ENCODE measurements around the gene TGFBR2.
A peak's percentile ranks its signal among the peaks of the same experiment; 100 is the strongest.

The TGFBR2 gene

DNA sequence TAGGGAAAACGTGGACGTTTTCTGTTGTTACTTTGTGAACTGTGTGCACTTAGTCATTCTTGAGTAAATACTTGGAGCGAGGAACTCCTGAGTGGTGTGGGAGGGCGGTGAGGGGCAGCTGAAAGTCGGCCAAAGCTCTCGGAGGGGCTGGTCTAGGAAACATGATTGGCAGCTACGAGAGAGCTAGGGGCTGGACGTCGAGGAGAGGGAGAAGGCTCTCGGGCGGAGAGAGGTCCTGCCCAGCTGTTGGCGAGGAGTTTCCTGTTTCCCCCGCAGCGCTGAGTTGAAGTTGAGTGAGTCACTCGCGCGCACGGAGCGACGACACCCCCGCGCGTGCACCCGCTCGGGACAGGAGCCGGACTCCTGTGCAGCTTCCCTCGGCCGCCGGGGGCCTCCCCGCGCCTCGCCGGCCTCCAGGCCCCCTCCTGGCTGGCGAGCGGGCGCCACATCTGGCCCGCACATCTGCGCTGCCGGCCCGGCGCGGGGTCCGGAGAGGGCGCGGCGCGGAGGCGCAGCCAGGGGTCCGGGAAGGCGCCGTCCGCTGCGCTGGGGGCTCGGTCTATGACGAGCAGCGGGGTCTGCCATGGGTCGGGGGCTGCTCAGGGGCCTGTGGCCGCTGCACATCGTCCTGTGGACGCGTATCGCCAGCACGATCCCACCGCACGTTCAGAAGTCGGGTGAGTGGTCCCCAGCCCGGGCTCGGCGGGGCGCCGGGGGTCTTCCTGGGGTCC lies at the start of gene TGFBR2:
TGFBR2 (plus strand) TSS at position 301 of the 731 bp plus-strand sequence; CDS start at position 584, 283 bp downstream.
- DNase-seq: peak; percentile 88

DNA sequence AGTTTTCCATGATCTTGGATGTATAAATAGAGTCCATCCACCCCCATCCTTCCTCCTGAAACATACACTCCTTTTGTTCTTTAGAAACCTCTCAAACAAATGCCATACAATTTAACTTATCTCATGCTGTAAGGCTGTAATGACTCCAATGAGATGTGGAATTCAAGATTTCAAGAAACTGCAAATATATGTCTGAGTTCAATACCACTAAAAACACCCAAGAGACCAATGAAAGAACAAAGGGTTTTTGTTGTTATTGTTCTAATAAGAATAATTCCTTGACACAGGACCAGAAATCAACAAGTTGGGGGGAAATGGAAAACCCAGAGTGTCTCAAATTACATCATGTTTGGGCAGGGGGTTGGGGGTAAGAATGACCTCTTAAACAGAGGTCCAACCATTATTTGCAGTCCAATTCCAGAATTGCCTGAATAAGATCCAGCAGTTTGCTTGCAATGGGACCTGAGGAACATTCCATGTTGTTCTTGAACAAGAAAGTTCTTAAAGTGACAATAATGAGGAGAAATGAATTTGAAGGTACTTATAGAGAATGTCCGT lies 48.6 kb upstream of the TGFBR2 start:
- DNase-seq: no peak

DNA sequence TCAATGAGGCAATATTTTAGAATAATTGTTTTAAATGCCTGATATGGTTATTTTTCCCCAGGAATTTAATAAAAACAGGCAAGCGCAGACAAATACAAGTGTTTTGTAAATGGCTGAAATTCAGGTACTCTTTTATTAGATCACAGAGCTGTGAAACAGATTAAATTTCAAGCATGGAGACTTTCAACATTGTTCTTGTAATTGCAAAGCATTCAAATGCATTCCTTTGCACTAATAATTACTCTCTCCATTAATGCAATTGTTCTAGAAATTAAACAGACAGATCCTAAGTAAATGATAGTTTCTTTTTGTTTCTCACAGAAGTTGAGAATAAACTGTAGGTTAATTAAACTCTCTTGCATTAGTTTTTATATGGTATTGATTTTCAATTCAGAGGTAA lies 42.4 kb upstream of the TGFBR2 start:
- DNase-seq: no peak

DNA sequence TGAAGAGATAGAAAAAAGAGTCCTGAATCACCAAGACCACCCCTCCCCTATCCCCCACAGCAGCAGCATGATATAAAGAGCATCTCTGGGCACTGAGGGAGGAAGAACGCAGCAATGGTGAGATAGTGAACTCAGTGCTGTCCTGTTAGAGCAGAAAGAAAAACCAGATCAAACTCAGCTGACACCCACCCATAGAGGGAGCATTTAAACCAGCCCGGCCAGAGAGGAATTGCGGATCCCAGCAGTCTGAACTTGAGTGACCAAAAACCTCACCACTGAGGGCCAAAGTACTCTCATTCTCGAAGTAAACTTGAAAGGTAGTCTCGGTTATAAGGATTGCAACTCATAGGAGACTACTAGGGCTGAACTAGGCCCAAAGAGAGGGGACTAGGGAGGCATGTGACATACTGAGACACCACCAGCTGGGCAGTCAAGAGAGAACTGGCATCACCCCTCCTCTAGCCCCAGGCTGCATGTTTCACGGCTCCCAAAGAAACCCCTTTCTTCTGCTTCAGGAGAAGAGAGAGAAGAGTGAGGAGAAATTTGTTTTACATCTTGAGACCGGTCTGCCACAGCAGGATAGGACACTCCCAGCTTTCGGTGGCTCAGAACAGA lies 39.2 kb upstream of the TGFBR2 start:
- DNase-seq: no peak

DNA sequence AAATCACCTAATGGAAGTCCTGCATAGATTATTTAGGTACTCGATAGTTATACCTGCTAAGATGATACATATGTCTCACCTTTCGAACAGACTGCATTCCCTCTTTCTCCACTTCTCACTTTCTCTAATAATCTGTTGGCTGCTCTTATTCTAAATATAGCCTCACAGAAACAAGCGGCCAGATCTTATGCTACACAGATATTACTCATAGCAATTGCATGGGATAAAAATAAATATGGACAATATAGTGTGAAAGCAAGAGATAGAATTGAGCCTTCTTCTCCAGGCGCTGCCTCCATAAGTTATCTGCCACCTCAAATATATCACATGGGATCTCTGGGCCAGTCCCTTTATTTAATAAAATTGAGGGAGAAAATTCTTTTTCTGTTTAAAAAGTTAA lies 29.5 kb upstream of the TGFBR2 start:
- no peak for DNase-seq

DNA sequence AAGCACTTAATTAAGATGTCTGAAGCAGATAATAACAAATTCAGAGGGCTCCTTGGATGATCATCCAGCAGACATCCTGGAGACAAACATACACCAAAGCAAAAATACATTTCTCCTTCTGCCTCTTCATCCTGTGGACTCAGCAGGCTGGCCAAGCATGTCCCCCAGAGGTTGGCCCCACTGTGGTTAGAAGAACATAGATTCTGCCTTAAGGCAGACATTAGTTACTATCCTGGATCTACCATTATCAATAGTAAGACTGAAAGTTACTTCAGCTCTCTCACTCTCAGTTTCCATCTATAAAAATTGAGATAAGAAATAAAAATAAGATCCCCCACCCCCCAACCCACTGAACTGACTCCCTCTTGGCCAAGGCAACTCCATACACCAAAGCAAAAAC lies 28.6 kb upstream of the TGFBR2 start:
- no peak for DNase-seq

DNA sequence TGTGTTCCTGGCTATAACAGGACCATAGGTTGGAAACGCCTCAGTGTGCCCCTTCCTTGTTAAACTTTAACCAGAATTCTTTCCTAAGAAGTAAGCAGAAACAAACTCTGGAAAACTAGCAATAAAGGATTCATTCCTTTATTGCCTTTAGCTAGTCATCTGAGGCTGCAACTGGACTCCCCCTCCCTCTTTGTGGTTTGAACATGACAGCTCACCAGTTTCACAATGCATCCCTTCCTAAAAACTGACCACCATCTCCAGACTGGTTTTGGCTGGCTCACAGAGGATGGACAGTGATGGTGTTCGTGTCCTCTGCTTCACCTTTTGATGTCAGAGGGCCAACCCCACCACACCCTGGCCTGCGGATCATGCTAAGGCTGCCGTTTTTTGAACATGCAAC lies 27.9 kb upstream of the TGFBR2 start:
- no peak for DNase-seq

DNA sequence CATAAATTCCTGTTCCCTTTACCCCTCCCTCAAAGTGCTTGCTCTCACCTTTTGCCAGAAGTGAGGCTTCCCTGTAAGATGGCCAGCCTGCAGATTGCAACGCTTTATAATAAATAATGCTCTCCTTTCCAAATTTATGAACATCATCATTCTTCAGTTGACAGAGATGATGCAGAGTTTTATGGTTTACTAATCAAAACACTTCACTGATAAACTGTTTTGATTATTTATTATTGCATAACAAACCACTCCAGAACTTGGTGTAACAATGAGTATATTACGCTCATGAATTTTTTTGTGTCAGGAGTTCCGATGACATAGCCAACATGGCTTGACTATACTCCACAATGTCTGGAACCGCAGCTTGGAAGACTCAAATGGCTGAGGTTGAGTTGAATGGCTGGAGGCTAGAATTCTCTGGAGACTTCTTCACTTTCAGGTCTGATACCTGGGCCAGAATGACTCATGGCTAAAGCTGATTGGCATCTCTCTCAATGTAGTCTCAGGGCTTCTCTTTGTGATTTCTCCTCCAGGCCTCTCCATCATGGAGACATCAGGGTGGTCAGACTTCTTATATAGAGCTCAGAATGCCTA lies 27.3 kb upstream of the TGFBR2 start:
- DNase-seq: no peak

DNA sequence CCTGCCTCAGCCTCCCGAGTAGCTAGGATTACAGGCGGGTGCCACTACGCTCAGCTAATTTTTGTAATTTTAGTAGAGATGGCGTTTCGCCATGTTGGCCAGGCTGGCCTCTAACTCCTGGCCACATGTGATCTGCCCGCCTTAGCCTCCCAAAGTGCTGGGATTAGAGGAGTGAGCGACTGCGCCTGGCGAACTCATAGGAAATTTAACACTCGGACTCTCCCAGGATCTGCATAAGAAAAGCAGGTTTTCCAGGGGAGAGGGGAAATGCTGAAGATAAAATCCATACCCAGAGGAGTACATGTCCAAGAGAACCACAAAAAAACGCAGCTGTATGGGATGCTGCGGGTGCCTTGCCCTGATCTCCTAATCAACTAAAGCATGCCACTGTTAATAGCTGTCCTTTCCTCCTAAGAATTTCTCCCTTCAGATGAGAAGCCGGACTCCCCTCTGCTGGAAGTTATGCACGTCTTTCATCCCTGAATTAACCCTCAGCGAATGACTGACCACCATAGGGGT lies 25.3 kb upstream of the TGFBR2 start:
- no peak for DNase-seq

DNA sequence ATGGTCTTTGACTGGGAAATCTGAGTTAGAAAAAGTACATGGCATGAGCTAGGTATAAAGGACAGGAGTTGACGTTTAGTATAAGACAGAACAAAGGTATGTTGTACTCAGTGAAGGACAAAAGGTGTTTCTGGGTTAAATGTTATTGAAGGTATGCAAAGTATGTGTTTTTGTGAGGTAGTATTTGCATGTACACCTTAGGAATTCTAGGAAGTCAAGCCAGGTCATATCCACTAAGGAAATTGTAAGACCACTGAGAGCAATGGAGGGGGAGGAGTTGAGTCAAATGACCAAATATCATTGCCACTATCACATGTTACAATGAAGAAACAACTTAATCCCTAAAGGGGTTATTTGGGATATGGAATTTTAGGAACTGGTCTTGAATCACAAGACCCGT lies 24.4 kb upstream of the TGFBR2 start:
- DNase-seq: no peak

DNA sequence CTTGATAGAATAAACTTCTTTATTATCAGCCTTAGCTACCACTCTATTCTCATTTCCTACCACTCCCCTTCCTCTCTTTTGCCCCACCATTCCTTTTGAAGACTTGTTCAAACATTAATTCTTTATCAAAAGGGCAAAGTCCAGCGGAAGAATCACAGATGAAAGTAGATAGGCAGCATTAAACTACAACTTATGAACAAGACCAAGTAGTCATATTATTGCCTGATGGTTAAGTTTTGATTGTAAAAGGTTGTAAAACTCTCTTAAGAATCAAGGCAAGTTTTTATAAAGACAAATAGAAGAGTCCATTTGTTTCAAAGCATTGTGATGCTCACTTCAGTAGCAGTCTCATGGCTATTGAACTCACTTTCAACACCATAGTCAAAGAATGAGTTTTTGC lies 22.4 kb upstream of the TGFBR2 start:
- DNase-seq: no peak

DNA sequence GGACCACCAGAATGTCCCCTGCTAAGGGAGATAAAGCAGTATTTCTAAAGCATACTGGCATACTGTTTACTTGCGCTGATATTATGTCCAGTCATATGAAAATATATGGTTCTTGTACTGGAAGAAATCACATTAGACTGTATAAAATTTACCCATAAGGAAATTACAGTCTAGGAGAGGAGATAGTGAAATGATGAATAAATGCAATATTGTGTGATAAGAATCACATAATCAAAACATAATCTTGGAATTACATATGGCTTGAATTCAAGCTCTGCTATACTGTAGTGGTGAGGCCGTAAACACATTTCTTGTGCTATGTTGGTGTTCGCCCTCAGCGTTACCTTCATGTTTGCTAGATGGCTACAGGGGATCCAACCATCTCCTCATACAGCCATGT lies 20.7 kb upstream of the TGFBR2 start:
- DNase-seq: no peak

DNA sequence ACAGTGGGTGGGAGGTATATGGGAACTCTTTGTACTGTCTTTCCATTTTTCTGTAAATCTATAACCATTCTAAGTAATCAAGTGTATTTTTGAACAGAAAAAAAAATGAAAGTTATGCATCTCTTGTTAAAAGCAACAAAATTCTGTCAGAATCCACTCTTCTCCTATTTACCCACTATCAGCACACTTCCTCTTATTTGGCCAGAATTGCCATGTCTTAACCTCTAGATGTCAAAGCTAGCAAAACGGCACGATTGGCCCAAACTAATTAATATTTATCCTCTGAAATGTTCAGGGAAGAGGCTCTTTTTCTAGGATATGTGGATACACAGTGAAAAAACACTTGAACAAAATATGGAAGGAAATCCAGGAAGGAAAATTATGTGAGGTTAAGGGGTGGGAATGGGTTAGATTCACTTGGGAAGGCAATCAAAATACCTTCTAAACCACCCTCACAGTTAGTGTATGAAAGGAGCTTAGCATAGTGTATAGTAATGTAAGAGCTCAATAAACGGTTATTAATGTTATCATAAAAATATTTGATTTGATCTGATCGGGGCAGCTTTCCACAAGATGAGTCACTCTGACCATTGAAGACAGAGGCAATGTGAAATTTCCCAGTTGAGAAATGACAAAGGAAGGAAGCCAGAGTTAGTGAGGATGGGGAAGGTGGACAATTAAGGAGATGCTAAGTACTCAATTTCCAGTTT lies 20.1 kb upstream of the TGFBR2 start:
- DNase-seq: no peak

DNA sequence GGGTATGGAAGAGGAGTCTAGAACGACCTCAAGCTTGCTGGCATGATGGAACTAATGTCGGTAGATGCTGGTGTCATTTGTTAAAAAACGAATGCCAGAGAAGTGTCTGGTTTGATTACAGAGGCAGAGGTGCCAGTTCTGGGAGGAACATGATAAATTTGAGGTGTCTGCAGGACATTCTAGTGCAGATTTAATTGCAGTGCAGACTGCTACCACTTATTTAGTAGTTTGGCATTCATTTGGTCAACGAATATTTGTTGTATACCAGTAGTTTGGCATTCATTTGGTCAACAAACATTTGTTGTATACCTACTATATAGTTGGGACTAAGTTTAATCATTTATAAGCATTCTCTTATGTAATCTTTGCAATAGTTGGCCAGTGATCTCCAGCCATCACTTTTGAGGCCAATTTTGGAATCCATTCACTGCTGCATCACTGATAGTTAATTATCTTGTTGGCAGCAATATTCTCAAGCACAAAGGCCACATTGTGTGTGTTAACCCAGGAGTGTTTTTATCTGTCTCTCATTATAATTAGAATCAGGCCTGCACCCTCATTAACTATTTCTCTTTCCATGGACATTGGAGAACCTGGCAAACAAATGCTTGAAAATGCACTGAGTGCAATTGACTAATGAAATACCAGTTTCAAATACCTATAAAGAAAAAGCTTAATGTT lies 19.5 kb upstream of the TGFBR2 start:
- no peak for DNase-seq

DNA sequence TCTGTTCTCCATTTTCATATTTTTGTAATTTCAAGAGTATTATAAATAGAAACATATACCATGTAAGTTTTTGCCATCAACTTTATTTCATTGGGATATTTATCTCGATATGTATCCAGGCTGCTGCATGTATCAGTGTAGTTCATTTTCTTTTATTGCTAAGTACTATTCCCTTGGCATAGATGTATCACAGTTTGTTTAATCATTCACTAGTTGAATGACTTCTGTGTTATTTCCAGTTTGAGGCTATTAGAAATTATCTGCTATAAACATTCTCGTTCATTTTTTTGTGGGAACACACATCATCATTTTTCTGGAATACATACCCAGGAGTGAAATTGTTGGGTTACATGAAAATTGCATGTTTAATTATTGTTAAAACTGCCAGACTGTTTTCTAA lies 18.5 kb upstream of the TGFBR2 start:
- DNase-seq: no peak

DNA sequence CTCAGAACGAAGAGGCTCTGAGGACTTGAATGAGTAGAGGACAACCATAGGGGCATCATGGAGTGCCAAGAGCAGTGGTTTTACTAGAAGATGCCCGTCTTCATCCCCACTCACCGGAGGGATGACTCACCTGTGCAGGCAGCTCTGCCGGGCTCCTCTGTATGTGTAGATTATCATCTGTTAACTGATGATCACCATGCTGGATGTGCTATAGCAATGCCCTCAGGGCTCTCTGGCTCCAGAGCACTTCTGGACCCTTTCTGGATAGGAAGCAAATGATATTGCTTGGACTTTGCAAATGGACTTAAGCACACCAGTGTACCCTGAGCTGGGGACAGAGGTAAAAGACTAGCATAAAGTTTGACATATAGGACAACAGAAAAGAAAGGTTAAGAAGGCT lies 10.2 kb upstream of the TGFBR2 start:
- no peak for DNase-seq

DNA sequence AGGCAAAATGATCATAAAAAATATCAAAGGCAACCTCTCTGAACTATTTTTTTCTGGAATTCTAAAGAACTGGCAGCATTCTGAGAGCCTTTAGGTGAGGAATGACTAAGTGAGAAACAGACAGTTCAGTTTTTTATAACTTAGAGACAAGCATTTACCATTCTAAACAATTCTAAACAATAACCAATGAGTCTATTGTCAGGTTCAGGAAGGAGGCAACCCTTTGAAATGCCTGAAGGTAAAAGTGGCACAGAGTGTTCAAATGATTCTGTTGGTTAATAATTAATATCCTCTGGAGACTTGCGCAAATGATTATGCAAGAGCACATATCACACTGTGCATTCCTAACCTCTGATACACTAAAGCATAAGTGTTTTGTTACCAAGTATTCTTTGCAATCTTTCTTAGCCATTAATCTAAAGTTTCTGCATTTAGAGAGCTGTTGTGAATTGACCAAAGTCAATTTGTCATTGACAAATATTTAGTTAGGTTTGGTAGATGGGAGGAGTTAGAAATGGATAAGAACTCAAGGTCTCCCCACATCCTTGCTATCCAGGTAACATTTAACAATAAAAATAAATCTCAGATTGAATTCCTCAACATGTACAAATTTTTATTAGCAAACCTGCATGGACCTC lies 9.2 kb upstream of the TGFBR2 start:
- no peak for DNase-seq

DNA sequence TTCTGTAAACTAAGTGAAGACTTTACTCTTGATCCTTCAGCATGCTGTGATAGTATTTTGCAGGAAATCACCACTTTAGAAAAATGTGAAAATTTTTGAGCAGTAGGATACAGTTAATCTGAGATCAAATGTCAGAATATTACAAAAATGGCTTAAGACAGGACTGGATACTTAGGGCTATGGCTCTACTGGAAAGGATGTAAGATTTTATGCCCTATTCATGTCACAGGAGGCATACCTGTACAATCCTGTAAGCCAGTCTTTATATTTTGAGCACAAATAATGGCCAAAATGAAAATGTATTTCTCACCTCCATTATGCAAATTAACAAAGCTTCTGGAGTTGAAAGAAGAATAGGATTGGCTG lies 8.6 kb upstream of the TGFBR2 start:
- no peak for DNase-seq

DNA sequence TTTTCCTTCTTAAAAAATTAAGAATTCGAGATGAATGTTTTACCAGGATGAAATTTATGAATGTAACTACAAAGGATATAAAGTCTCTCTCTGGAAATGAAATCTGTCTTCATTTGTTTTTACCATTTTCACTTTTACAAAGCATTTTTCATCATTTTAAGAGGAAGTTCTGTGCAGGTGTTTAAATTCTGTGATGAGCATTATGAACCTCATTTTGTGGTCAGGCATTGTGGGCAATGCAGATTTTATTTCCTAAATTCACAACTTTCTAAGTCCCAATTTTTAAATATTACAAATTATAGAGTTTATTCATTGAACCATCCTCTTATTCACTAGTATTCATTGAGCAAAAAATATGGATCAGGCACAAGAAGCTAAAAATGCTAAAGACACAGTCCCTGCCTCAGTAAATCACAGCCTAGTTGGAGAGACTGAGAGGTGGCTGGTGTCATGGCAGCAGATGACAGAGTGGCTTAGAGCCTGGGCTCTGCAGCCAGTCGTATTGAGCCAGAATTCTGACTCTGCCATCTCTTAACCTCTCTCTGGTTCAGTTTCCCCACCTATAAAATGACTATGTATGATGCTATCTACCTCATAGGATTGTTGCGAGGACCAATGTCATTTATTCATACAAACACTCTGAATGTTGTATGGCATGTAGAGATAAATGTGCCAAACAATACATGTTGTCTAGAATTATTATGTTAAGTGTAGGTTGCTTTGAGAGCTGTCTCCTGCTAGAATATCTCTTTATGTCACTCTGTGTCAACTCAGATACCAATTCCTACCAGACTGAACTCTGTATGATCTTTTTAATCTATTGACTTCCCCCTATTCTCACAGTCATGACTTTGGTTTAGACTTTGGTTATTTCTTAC lies 7.5 kb upstream of the TGFBR2 start:
- peak; percentile 20 for DNase-seq

DNA sequence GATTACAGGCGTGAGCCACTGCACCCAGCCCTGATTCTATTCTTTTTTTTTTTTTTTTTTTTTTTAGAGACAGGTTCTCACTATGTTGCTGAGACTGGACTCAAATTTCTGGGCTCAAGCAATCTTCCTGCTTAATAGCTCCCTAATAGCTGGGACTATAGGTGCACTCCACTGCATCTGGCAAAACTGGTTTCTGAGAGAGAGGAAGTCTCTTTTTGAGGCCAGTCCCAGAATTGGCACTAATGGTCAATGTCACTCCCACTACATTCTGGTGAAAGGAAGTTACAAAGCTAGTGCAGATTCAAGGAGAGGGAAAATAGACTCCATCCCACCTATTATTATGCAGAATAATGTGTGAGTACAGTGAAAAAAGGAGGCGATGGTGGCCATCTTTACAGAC lies 5.8 kb upstream of the TGFBR2 start:
- no peak for DNase-seq

DNA sequence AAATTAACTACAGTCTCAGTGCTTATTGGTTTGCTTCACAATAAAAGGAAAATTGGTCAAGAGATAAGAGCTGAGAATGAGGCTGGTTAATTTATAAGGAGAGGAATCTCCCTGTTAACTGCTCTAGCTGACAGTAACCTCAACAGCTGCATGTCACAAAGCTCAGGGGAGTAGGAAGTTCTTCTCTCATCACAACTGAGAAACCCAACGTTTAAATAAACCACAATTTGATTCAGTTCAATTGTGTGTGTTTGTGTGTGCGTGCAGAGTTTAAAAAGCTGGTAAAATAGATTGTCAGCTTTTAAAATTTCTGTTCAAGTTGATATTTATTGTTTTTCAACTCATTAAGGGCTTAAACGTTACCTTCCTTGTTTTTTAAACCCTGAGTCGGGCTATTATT lies 3.5 kb upstream of the TGFBR2 start:
- peak; percentile 17 for DNase-seq
